GM18519 (cell line): ENCODE data around the gene DUSP15.
"Not testable (repeated sequence)": the region's sequence is repeated elsewhere in the genome, so short reads cannot be mapped to it uniquely, and the experiment has no call there.

ENCODE experiments used
- ATAC-seq: cut with Tn5 transposase; IDR thresholded peaks from one replicate; pipeline ENCODE4 v1.9.1; 2021; ENCODE audit warnings: mild to moderate bottlenecking, moderate library complexity; ENCODE audit not compliant: unreplicated experiment, low FRiP score

The DUSP15 gene, protein sequence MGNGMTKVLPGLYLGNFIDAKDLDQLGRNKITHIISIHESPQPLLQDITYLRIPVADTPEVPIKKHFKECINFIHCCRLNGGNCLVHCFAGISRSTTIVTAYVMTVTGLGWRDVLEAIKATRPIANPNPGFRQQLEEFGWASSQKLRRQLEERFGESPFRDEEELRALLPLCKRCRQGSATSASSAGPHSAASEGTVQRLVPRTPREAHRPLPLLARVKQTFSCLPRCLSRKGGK

DNA sequence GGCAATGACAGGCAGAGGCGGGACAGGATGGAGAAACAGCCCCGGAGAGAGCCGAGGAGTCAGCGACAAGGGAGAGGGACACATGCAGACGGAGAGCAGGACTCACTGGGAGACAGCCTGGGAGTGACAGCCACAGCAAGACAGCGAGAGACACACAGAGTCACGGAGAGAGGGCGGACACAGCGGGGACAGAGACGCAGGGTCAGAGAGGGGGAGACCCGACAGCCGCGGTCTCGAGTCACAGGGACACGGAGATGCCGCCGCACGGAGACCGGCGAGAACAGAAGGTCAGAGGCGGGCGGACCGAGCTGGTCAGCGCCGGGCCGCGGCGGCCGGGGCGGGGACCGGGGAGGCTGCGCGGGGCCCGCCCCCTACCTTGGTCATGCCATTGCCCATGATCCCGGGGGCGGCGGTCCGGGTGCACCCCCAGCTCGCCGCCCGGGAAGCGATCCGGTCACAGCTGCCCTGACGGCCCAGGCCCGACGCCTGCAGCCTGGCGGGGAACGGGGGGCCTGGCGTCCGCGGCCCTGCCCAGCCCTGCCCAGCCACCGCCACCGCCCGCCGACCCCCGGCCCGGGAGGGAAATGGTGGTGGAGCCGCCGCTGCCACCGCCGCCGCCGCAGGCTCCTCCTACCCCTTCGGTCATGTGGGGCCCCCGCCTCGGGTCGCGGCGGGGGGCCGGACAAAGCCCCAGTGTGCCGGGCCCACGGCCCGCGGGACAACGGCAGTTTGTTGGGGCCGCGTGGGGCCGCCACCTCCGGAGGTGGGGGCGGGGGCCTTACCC is at the start of gene DUSP15, which contains the start of gene TTLL9:
Gene DUSP15, minus strand, starts transcription at position 586 of the 784 bp plus-strand sequence. Its CDS starts 190 bp downstream, at position 396.
Gene TTLL9, plus strand, starts transcription at position 693 of the 784 bp plus-strand sequence. CDS start 493 bp downstream, outside the sequence.
- no peak for ATAC-seq

DNA sequence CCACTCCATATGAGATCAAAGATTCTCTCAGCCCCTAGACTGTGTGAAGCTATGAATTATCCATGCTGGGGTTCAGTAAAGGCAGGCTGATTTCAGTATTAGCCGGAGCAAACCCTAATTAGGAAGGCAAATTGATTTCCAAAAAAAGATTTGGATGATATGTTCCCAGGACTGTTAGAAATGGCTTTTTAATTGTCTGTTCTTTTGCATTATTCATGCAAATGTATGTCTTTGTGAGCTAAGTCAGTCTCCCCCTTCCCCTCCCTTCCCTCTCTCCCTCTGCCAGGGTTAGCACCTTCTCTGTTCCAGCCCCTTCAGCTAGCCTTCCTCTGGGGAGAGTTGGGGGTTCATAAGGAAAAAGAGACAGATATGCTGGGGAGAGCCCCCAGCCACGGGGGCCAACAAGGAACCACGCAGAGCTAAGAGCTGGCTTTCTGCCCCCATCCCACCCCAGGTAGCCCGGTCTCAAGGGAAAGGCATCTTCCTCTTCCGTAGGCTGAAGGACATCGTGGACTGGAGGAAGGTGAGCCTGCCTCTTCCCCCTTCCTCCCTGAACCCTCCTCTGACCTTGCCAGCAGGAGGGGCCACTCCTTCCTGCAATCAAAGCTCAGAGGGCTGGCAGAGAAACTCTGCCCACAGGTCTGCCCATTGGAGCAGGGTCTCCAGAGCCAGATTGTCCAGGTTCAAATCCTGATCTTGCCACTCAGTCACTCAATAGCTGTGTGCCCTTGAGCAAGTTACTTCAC is 49.3 kb upstream of the DUSP15 start:
- no peak for ATAC-seq

- ATAC-seq = no peak
These were observed 48.3 kb upstream of the DUSP15 start for GRCh38 chr20:31918466-31919105.

GRCh38 chr20:31917962-31918412 is 47.7 kb upstream of the DUSP15 start:
- ATAC-seq = not testable (repeated sequence)

- no peak for ATAC-seq
These were observed 46.4 kb upstream of the DUSP15 start for GRCh38 chr20:31916708-31917107.

GRCh38 chr20:31915491-31916280 is 45.4 kb upstream of the DUSP15 start:
- ATAC-seq = no peak

DNA sequence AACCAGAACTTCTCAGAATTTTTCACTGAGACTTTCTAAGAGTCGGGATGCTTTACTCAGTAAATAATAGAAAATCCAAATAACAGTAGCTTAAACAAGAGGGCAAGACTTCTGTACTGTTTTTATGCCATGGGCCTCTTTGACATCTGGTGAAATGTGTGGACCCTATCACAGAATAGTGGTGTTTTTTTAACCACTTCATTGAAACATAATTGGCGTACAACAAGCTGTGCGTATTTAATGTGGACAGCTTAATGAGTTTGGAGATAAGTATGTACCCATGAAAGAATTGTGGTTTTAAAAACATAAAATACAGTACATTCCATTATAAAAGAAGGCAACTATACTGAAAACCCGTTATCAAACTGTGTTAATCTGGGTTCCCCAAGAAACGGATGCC is 43.8 kb upstream of the DUSP15 start:
- no peak for ATAC-seq

DNA sequence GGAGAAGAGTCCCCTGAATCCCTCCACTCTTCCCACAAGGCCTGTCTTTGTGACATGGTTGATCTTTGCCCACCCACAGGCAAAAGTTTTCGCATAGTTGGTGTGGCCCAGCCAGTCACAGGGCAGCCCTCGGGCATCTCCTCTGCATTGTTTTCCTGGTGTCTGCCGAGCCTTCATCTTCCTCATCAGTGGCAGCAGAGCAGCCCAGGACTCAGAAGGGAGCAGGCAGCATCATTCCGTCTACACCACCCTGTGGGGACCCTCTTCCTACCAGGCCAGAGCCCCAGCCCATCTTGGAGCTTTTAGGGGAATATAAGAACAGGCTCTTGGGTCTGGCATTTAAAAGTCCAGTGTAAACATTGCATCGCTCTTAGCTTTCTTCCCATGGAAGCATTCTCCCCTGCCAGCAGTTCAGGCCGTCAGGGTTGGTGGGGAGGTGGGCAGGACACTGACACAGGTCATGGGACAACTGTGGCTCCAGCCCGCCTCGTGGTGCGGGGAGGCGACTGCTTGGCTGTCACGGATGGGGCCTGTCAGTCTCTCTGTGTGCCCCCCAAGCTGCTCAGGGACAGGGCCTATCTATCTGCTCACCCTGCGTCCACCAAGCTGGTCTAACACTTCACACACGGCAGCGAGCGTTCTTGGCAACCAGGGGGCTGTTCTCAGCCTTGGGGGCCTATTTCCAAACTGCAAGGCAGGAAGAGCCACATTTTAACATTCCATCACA is 43.3 kb upstream of the DUSP15 start:
- ATAC-seq = no peak

GRCh38 chr20:31910071-31910803 is 39.9 kb upstream of the DUSP15 start:
- no peak for ATAC-seq

DNA sequence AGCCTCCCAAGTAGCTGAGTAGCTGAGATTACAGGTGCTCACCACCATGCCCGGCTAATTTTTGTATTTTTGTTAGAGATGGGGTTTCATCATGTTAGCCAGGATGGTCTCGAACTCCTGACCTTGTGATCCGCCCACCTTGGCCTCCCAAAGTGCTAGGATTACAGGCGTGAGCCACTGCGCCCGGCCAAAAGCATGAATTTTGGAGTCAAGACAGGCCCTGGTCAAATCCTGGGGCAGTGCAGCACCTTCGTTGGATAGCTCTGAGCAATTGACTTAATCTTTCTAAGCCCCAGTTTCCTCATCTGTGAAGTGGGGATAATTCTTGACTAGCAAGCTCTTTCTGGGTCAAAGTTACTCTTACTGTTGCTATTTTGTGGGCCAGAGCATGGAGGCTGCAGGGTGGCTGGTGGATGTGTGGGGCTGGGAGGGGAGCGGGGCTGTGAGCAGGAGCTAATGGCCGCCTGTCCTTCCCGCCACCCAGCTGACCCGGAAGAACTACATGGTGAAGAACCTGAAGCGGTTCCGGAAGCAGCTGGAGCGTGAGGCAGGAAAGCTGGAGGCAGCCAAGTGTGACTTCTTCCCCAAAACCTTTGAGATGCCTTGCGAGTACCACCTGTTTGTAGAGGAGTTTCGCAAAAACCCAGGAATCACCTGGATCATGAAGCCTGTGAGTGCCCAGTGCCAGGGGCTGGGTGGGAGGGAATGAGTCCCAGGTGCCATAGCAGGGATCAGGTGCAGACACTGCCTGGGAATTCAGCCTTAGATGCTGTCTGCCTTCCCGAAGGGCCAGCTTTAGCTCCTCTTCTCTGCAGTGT is 39.1 kb upstream of the DUSP15 start:
- ATAC-seq = no peak

- ATAC-seq = no peak
These were observed 38.1 kb upstream of the DUSP15 start for GRCh38 chr20:31908424-31908823.

GRCh38 chr20:31908016-31908415 is 37.7 kb upstream of the DUSP15 start:
- no peak for ATAC-seq

DNA sequence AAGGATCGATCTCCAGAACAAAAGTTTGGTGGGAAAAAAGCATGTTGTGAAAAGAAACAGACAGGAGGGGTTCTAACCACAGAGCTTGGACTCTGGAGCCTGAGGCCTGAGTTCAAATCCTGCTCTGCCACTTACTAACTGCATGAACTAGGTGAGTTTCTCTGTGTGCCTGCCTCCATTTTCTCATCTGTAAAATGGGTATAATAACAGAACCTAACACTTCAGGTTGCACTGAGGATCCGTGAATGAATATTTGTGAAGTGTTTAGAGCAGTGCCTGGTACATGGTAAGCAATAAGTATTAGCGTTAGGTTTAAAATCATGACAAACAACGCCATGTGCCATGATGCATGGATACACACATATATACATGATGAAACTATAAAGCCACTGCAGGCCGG is 36.7 kb upstream of the DUSP15 start:
- ATAC-seq = no peak

DNA sequence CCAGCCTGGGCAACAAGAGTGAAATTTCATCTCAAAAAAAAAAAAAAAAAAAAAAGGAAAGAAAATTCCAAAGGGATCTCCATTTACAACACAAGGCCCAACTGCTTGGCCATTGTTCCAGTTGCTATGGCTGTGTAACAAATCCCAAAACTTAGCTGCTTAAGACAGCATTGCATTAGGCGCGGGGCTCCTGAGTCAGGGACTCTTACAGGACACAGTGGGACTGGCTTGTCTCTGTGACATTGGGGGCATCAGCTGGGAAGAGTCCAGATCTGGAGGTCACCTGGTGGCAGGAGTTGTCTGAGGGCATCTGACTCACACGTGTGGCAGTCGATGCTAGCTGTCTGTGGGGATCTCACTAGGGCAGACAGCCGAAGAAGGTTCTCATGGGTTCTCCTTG is 35.7 kb upstream of the DUSP15 start:
- ATAC-seq = no peak

DNA sequence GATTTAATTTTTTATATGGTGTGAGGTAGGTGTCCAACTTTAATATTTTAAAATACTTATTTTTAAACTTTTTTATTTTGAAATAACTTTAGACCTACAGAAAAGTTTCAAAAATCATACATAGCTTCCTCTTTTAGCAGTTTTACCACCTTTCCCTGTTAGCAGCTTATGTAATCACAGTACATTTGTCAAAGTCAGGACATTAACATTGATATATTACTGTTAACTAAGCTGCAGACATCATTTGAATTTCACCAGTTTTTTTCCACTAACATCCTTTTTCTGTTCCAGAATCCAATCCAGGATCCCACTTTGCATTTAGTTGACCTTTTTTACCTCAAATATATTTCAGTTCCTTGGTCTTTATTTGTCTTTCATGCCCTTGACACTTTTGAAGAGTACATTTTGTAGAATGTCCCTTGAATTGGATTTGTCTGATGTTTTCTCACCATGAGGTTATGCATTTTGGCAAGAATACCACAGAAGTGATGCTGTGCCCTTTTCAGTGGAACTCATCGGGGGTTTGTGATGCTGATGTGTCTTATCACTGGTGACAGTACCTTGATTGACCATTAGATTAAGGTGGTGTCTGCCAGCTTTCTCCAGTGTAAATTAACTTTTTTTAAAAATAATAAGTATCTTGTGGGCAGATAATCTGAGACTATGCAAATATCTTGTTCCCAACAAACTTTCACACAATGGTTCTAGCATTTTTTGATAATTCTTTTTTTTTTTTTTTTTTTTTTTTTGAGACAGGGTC is 33.5 kb upstream of the DUSP15 start:
- ATAC-seq = no peak

DNA sequence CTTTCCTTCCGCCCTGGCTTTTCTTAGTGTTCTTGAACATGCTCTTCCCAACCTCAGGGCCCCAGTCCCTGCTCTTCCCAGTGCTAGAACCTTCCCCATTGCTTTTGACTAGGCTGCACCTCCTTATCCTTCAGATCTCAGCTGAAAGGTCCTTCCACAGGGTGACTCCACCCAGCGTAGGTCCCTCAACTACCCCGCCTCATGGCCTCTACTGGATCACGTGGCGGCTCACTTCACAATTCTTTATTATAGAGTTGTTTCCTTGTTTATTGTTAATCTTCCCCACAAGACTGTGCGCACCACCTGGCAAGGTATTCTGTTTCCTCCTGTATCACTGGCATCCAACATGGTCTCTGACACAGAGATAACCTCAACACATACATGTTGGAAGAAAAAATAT is 31.3 kb upstream of the DUSP15 start:
- ATAC-seq = no peak

DNA sequence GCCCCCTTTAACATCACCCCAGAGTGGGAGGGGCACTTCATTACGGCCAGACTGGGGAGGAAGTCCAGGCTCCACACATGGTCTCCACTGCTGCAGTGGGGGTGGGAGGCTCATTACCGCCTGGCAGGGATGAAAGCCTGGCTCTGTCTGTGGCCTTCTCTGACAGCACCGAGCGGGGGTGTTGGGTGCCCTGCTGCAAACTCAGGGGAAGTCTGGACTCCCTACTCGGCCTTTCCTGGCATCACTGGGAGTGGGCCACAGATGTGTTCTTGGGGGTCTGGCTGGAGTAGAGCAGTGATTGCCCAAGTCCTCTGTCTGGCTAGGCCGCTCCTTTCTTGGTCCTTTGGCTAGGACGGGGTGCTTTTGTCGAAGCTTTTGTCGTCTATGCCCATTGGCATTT is 27.2 kb upstream of the DUSP15 start:
- ATAC-seq = no peak
